ENCODE data around the gene BRAT1.

BRAT1 gene

DNA sequence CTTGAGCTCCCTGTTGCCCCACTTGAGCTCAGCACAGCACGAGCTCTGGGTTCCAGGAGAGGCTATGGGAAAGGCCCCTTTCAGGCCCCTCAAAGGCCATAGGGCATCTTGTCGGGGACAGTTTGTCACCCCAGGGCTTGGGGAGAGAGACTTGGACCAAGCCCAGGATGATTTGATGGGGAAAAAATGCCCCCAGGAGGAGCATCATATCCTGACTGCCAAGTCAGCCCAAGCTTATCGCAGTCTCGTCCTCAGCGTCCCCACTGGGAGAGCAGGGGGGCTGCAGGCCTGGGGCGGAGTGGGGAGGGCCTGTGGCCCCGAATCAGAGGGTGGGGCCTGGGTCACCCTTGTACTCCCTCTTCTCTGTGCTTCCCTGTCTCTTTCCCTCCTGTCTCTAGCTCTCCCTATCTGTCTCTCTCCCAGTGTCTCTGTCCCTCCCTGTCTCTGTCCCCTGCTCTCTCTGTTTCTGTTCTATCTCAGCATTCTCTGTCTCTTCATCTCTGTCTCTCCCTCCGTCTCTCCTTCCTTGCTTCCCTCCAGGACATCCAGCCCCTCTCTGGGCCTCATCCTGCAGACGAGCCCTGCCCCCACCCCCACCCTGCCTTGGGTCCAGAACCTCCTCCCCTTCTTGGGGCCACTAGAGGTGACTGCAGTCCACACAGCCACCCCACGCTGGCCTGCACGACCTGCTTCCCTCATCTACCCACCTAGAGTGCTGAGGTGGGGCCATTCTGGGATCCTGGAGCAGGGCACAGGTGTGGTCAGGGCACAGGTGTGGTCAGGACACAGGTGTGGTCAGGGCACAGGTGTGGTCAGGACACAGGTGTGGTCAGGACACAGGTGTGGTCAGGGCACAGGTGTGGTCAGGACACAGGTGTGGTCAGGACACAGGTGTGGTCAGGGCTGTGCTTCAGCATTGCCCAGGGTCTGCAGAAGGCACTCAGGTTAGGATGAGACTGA lies 61.8 kb downstream of the BRAT1 start:
- Histone ChIP-seq H3K9ac (ENCODE audit: low read depth, low read length, poor library complexity, severe bottlenecking) (no peak overlapping the region), H3K4me3 (ENCODE audit: low read length, poor library complexity, severe bottlenecking) (no peak overlapping the region), H3K4me2 (ENCODE audit: low read depth, low read length, poor library complexity, severe bottlenecking) (no peak overlapping the region), H3K27me3 (ENCODE audit: insufficient read depth, low read length, poor library complexity, severe bottlenecking) (no peaks in the 10 kb centered on the region), H3K9me3 (ENCODE audit: insufficient read depth, low read depth, low read length) (no peaks in the 10 kb centered on the region), H3K9me2 (replicated peaks; ENCODE audit: low read depth, low read length) (no peaks in the 10 kb centered on the region), H4K20me1 (ENCODE audit: insufficient read depth, low read length, poor library complexity, severe bottlenecking) (no peaks in the 10 kb centered on the region), H3K36me3 (ENCODE audit: insufficient read depth, low read length) (no peaks in the 10 kb centered on the region), H3F3A (ENCODE audit: low read depth) (no peaks in the 10 kb centered on the region), H3K79me2 (ENCODE audit: insufficient read depth, low read length) (no peaks in the 10 kb centered on the region), H2AFZ (ENCODE audit: low read length) (no peak overlapping the region), H3K4me1 (ENCODE audit: insufficient read depth, low read length, poor library complexity, severe bottlenecking) (no peaks in the 10 kb centered on the region)
- TF ChIP-seq, protein P1, sequence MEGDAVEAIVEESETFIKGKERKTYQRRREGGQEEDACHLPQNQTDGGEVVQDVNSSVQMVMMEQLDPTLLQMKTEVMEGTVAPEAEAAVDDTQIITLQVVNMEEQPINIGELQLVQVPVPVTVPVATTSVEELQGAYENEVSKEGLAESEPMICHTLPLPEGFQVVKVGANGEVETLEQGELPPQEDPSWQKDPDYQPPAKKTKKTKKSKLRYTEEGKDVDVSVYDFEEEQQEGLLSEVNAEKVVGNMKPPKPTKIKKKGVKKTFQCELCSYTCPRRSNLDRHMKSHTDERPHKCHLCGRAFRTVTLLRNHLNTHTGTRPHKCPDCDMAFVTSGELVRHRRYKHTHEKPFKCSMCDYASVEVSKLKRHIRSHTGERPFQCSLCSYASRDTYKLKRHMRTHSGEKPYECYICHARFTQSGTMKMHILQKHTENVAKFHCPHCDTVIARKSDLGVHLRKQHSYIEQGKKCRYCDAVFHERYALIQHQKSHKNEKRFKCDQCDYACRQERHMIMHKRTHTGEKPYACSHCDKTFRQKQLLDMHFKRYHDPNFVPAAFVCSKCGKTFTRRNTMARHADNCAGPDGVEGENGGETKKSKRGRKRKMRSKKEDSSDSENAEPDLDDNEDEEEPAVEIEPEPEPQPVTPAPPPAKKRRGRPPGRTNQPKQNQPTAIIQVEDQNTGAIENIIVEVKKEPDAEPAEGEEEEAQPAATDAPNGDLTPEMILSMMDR (conservative IDR thresholded peaks at IDR 0.05; ENCODE audit: low read length), result no peak
- TF ChIP-seq EZH2phosphoT487 (IDR thresholded peaks at IDR 0.05; ENCODE audit: borderline replicate concordance), result no peak

DNA sequence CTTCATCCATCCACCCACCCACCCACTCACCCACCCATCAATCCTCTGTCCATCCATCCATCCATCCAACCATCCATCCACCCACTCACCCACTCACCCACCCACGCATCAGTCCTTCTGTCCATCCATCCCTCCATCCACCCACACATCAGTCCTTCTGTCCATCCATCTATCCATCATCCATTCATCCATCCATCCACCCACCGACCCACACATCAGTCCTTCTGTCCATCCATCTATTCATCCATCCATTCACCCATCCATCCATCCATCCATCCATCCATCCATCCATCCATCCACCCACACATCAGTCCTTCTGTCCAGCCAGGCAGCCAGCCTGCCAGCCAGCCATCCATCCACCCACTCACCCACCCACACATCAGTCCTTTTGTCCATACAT lies 63.3 kb downstream of the BRAT1 start:
- Histone ChIP-seq H2AFZ (ENCODE audit: low read length) (no peak overlapping the region), H3F3A (ENCODE audit: low read depth) (no peaks in the 10 kb centered on the region), H3K79me2 (ENCODE audit: insufficient read depth, low read length) (no peaks in the 10 kb centered on the region), H3K4me2 (ENCODE audit: low read depth, low read length, poor library complexity, severe bottlenecking) (no peak overlapping the region), H3K9me3 (ENCODE audit: insufficient read depth, low read depth, low read length) (no peaks in the 10 kb centered on the region), H4K20me1 (ENCODE audit: insufficient read depth, low read length, poor library complexity, severe bottlenecking) (no peaks in the 10 kb centered on the region), H3K36me3 (ENCODE audit: insufficient read depth, low read length) (no peaks in the 10 kb centered on the region), H3K27me3 (ENCODE audit: insufficient read depth, low read length, poor library complexity, severe bottlenecking) (no peaks in the 10 kb centered on the region), H3K4me3 (ENCODE audit: low read length, poor library complexity, severe bottlenecking) (no peak overlapping the region), H3K9me2 (replicated peaks; ENCODE audit: low read depth, low read length) (no peaks in the 10 kb centered on the region), H3K9ac (ENCODE audit: low read depth, low read length, poor library complexity, severe bottlenecking) (no peak overlapping the region), H3K4me1 (ENCODE audit: insufficient read depth, low read length, poor library complexity, severe bottlenecking) (no peaks in the 10 kb centered on the region)
- TF ChIP-seq, protein P1 (conservative IDR thresholded peaks at IDR 0.05; ENCODE audit: low read length), result no peak
- TF ChIP-seq EZH2phosphoT487 (IDR thresholded peaks at IDR 0.05; ENCODE audit: borderline replicate concordance), result no peak

DNA sequence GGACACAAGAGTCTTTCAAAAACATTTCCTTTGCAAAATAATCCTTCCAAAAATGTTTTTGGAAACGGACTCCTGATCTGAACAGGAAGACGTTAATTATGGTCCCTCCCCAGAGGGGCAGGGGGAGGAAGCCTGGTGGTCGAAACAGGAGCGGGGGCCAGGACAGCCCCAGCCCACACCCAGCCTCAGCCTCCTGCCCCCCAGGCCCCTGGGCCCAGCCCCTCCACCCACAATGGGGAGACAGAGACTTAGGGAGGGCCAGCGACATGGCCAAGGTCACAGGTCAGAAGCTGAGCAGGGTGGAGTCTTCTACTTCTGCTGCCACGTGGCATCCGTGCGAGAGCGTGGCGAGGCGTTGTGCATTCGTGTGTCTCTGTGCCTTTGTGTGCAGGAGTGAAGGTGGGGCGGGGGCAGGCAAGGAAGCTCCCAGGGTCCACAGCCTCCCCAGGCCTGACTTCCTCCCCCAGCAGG lies 65.1 kb downstream of the BRAT1 start:
- no peak for TF ChIP-seq EZH2phosphoT487 (IDR thresholded peaks at IDR 0.05; ENCODE audit: borderline replicate concordance)
- TF ChIP-seq, protein P1 (conservative IDR thresholded peaks at IDR 0.05; ENCODE audit: low read length), result no peak
- H3K79me2 ChIP-seq (ENCODE audit: insufficient read depth, low read length), result no peaks in the 10 kb centered on the region
- H3K4me2 ChIP-seq (ENCODE audit: low read depth, low read length, poor library complexity, severe bottlenecking), result no peak overlapping the region
- no peaks in the 10 kb centered on the region for H4K20me1 ChIP-seq (ENCODE audit: insufficient read depth, low read length, poor library complexity, severe bottlenecking)
- no peak overlapping the region for H3K9ac ChIP-seq (ENCODE audit: low read depth, low read length, poor library complexity, severe bottlenecking)
- H3K27me3 ChIP-seq (ENCODE audit: insufficient read depth, low read length, poor library complexity, severe bottlenecking), result no peaks in the 10 kb centered on the region
- no peaks in the 10 kb centered on the region for H3K9me3 ChIP-seq (ENCODE audit: insufficient read depth, low read depth, low read length)
- no peaks in the 10 kb centered on the region for H3K36me3 ChIP-seq (ENCODE audit: insufficient read depth, low read length)
- no peaks in the 10 kb centered on the region for H3F3A ChIP-seq (ENCODE audit: low read depth)
- H3K9me2 ChIP-seq (replicated peaks; ENCODE audit: low read depth, low read length), result no peaks in the 10 kb centered on the region
- no peak overlapping the region for H2AFZ ChIP-seq (ENCODE audit: low read length)
- no peak overlapping the region for H3K4me3 ChIP-seq (ENCODE audit: low read length, poor library complexity, severe bottlenecking)
- H3K4me1 ChIP-seq (ENCODE audit: insufficient read depth, low read length, poor library complexity, severe bottlenecking), result no peaks in the 10 kb centered on the region

Measured in Loucy (cell line).